ENCODE measurements around the gene PTPRO.

The PTPRO gene

DNA sequence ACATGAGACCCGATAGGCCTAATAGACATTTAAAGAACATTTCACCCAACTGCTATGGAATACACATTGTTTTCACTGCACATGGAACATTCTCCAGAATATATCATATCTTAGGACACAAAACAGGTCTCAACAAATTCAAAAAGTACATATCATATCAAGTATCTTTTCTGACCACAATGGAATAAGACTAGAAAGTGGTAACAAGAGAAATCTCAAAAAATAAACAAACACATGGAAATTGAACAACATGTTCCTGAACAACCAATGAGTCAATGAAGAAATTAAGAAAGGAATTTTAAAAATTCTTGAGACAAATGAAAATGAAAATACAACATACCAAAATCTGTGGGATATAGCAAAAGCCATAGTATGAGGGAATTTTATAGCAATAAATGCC lies 208.1 kb downstream of the PTPRO start:
- DNase-seq, result no peak

- peak; percentile 48 to 62 for DNase-seq
Observed at GRCh38 chr12:15532364-15532977, 210.2 kb downstream of the PTPRO start.

DNA sequence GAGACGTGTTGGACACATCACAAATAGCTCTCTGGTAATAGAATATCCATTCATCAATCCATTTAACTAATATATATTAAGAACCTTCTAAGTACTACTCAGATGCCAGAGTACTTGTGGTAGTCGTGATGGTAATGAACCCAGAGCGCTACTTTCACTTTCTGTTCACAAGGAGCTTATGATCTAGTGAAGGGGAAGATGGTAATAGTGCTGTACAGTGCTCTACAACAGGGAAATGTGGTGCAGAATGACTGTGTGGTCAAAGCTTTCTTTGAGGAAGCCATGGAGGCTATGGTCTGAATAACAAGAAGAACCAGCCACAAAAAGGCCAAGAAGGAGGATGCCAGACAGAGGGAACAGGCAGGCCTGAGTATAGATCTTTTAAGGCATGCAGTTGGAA lies 212.0 kb downstream of the PTPRO start:
- peak; percentile 23 to 29 for DNase-seq

DNA sequence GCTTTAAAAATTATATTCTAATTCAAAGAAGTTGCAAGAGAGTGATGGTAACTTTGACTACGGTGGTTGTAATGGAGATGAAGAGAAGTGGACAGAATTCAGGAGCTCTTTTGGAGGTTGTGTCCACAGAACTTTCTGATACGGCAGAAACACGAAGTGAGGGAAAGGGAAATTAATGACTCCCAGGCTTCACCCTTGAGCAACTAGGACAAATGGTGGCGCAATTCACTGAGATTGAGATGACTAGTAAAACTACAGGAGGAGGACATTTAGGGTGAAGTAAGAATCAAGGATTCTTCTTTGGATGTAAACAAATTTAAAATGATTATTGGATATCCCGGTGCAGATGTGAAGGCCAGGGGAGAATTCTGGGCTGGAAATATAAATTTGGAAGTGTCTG lies 212.6 kb downstream of the PTPRO start:
- DNase-seq, result no peak

GRCh38 chr12:15535352-15535781 lies 213.1 kb downstream of the PTPRO start:
- no peak for DNase-seq

- no peak for DNase-seq
Observed at GRCh38 chr12:15536446-15536845, 214.1 kb downstream of the PTPRO start.

GRCh38 chr12:15538881-15539280 lies 216.6 kb downstream of the PTPRO start:
- no peak for DNase-seq

DNA sequence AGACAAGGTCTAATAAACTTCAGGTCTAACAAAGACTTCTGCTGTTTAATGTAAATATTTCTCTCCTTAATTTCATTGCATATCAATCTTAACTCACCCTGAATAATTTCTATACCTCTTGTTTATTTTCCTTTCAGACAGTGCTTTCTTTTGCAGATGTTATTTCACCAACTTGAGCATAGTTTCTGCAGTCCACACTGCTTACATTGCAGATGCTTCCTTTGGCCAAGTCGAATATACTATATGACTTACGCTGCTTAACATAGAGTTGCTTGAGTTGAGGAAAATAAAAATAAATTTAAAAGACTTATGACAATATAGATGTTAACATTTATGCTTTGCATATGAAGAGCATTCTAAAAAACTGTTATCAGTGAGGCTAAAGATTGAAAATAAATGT lies 217.7 kb downstream of the PTPRO start:
- no peak for DNase-seq

DNA sequence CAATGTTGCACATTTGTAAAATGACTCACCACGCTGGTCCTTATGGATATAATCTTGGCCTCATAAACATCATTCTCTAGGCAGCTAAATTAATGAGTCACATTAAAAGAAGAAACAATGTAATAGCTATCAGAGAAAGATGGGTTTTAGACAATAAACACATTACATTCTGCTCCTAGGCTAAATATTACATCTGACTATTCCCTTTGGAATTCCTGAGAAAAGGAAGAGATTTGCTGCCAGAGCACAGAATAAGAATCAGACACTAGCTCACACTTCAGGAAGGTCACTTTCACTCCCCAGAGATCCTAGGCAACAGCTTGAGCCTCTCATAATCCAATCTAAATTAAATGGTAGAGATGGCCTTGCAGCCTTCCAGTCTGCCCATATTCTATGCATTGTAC lies 218.2 kb downstream of the PTPRO start:
- DNase-seq, result no peak

DNA sequence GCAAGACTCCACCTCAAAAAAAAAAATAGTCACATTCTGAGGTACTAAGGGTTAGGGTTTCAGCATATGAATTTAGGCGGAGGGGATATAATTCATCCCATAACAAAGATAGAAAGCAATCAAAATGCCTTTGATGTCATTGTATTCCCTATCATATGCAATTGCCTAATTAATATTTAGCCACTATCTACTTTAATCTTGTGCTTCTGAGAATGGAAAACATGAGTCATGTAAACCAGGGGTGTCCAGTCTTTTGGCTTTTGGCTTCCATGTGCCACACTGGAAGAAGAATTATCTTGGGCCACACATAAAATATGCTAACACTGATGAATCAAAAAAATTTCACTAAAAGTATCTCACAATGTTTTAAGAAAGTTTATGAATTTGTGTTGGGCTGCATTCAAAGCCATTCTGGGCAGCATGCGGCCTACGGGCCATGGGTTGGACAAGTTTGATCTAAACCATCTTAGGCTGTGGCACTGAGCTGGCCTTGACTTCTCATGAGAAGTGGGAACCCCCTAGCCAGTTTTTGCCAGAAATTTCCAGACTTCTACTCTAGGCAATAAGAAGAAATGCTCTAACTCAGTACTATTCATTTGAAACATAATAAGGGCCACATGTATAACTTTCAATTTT lies 219.8 kb downstream of the PTPRO start:
- no peak for DNase-seq

- DNase-seq, result no peak
Observed at GRCh38 chr12:15543347-15543746, 221.0 kb downstream of the PTPRO start.

- DNase-seq, result no peak
Observed at GRCh38 chr12:15544589-15544988, 222.3 kb downstream of the PTPRO start.

DNA sequence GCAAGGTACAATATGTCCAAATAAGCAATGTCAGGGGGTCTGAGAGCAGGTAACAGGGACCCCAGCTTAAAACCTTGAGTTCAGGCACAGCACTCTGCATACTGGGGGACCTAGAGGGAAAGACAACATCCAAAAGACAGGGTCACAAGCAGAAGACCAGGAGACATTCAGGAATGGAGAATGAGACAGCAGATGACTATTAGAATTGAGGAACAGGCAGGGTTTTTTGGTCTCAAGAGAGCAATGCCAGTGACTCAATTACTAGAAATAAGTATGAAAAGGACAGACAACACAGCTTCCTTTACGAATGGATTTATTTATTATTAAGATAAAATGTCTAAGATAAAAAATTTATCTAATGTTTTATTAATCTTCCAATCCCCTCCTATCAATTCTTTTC lies 223.0 kb downstream of the PTPRO start:
- DNase-seq, result no peak

DNA sequence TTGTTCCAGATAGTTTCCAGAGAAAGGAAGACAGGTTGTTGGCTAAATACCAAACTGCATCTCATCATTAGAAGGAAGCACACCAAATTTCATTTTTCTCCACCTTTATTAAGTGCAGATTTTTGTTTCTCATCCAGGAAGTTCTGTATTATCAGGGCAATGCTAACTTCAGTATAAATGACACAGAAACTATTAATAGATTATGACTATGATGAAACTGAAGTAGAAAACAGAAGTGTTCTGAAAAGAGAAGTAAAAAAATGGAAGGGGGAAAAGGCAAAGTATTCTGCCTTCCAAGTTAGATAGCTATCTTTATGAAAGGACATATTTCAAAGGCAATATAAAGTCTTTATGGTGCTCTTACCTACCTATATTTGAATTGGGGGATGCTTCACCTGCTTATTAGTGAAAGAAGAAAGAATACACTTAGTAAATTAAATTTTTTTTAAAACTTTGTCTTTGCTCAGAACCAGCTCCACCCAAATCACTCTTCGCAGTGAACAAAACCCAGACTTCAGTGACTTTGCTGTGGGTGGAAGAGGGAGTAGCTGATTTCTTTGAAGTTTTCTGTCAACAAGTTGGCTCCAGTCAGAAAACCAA lies 223.9 kb downstream of the PTPRO start:
- no peak for DNase-seq

GRCh38 chr12:15547063-15547462 lies 224.8 kb downstream of the PTPRO start:
- DNase-seq, result no peak

DNA sequence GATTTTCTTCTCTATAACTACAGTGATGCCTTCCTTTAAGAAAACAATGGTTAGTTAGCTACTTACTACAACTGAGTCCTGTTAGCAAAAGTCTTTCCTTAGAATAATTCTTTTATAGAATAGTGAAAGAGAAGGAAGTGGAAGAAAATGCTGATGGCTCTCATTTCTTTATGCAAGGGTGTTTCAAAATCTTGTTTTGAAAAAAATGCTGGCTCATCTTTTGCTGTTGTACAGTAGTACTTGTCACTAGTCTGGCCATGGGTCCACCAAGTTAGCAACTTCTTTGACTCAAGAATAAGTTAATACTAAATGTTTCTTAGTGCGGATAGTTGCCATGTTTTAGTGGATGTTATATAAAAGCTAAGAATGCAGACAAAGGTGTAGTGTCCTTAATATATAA lies 225.4 kb downstream of the PTPRO start:
- DNase-seq, result no peak

DNA sequence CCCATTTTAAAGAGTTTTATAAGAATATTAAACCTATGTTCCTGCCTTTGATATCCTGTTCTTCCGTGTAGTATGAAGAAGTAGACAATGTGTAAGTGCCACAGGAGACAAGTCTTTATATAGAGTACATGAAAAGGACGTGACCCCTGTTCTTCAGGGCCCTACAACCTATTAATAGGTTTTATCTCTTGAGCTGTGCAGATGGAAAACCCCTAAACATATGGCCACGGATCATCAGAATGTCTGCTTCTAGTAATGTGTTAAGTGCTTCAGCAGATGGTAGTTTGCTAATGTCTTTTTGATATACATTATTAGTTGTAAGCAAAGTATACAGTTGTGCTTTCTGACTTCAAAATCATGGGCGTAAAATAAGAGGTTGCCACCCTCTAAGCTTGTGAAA lies 228.5 kb downstream of the PTPRO start:
- DNase-seq, result no peak

DNA sequence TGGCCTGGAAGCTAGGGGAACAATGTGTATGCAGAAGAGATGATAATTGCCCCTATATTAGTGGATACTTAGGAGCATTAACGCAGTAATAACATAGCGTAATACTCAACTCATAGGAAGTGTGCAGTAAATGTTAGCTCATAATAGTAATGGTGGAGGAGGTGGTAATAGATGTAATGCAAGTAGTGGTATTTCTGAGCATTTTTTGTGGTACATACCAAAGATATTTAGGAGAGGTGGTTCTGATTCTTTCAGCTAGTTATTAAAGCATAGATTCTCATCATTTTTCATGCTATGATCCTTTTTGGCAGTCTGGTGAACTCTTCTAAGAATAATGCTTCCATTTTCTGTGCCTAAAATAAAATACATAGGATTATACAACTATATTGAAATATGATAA lies 233.1 kb downstream of the PTPRO start:
- no peak for DNase-seq

GRCh38 chr12:15556411-15557102 lies 234.2 kb downstream of the PTPRO start:
- no peak for DNase-seq

DNA sequence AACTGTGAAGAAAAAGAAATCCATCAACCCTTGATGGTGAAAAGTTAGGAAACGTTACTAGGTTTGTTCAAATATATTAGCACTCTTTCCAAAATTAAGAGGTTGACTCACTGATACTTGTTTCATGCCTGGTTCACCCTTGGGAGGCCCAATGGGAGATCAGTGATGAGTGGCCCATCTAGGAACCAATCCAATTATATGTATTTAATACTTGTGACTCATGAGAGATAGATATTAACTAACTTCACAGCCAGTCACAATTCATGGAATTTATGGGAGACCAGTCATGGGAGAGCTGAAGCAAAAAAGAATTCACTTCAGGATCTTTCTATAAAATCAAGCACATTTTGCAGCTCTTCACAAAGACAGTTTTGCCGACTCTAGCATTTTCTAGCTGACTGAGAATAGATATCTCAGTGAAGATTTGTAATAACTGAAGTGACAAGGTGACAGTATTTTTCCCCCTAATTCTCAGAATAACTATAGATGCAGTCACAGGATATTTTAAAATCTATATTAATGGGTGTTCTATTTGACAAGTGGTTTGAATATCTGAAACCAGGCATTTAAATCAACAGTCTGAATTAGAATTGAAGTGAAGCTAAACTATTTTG lies 236.7 kb downstream of the PTPRO start:
- no peak for DNase-seq

- DNase-seq, result no peak
Observed at GRCh38 chr12:15561396-15561795, 239.1 kb downstream of the PTPRO start.

- DNase-seq, result no peak
Observed at GRCh38 chr12:15562263-15562662, 240.0 kb downstream of the PTPRO start.

DNA sequence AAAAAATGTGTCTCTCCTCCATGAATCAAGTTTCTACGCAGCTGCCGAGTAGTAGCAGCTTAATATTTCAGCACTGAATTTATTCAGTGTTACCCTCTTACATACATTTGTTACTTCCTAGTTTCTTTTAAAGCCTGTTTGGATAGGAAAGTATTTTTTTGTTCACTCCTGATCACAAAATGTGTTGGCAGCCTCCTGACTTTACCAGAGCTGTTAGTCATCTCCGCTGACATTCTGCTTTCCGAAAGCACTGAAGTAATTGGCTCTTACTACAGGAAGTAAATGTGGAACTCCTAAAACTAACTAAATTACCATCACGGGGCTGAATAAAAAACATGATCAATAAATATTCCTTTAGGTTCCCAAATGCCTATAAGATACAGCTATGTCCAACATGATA lies 241.4 kb downstream of the PTPRO start:
- DNase-seq, result no peak

DNA sequence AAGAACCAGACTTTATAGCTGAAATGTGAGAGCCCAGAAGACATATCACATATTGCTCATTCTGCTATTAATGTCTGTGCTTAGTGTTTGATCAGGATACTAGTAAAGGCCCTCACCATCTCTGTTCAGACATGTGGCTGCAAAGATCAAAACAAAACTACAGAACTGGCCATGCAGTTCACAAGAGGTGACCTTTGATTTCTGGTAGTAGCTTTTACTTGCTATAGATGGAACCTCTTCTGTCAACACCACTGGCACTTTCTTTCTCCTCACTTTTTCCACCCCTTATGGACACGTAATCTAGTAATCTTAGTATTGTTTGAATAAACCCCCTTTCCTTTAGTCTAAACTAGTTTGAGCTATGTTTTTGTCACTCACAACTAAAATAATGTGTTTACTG lies 252.0 kb downstream of the PTPRO start:
- DNase-seq, result no peak

Data from activated T-cell treated with anti-CD3 and anti-CD28 coated beads, Interleukin-2, amount 50 U/mL, for 48 hours (primary cell).